ENCODE data around the gene LRP11.

- TF ChIP-seq ZFP36 (IDR thresholded peaks at IDR 0.05; ENCODE audit: borderline replicate concordance, low read depth, low read length, partially characterized antibody) (no peak), CEBPB (IDR thresholded peaks at IDR 0.05; ENCODE audit: borderline replicate concordance, low read depth, low read length) (no peak), ZNF782 (CRISPR knock-in tag; IDR thresholded peaks at IDR 0.05; ENCODE audit: borderline replicate concordance) (no peak), RBFOX2 (IDR thresholded peaks at IDR 0.05; ENCODE audit: low read depth, low read length) (no peak), KDM4B (CRISPR knock-in tag; IDR thresholded peaks at IDR 0.05) (no peak), ARNT (IDR thresholded peaks at IDR 0.05) (no peak), MTF1 (CRISPR knock-in tag; IDR thresholded peaks at IDR 0.05) (no peak), BHLHE40 (IDR thresholded peaks at IDR 0.05; ENCODE audit: low read length) (no peak), RXRB (CRISPR knock-in tag; IDR thresholded peaks at IDR 0.05; ENCODE audit: borderline replicate concordance) (no peak), ATF3 (CRISPR knock-in tag; IDR thresholded peaks at IDR 0.05) (no peak)
Observed at GRCh38 chr6:149845549-149845948, 18.6 kb downstream of the LRP11 start.
